A204.1 (cell line): ENCODE results near the gene FAF2.
"Not testable (repeated sequence)": the region's sequence is repeated elsewhere in the genome, so short reads cannot be mapped to it uniquely, and the experiment has no call there.

Experiments
- FAIRE-seq: peaks from 2 replicates; lab custom pipeline; 2012; peaks lifted over from hg19 to GRCh38; lab: Jason Lieb, UNC

The FAF2 gene

DNA sequence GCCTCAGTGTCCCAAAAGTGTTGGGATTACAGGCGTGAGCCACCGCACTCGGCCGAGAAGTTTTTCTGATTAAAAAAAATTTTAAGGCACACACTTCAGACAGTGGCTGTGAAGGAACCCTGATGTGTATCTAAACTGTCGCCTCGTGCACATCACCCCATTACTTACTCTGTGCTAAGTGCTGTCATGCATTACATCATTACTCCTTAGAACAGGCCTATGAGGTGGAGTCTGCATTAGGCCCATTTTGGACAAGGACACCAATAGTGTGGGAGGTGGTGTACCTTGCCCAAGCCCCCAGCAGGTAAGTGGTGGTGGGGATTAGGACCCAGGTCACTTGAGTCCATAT is 97.2 kb downstream of the FAF2 start:
- FAIRE-seq: no peak

- no peak for FAIRE-seq
Measured at GRCh38 chr5:176545737-176546509, 97.7 kb downstream of the FAF2 start.

- FAIRE-seq: no peak
Measured at GRCh38 chr5:176547802-176548201, 99.6 kb downstream of the FAF2 start.

DNA sequence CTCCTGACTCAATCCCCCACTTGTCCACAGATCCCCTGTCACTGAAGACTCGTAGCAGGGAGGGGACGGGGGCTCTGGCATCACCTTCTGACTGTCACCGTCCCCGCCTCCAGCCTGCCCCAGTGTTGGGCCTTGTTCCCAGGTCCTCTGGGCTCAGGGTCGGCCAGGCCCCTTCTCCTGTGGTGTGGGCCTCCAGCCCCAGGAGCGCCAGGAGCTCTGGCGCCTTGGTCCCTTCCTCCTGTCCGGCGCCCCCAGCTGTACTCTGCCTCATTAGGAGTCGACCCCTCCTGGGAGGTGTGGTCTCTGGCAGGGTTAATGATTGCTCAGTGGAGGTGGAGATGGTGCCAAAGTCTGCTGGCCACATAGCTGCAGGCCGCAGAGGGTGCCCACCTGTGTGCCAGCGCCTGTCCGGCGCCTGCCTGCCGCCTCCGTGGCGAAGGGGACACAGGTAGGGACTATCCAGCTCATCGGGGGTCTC is 100.8 kb downstream of the FAF2 start, which contains the start of gene CDHR2:
CDHR2 (plus strand) TSS at position 376 of the 478 bp plus-strand sequence. CDS start 16,011 bp downstream, outside the sequence.
- FAIRE-seq: no peak

GRCh38 chr5:176549871-176550270 is 101.7 kb downstream of the FAF2 start:
- no peak for FAIRE-seq

GRCh38 chr5:176550275-176550831 is 102.2 kb downstream of the FAF2 start:
- no peak for FAIRE-seq

GRCh38 chr5:176550937-176551336 is 102.8 kb downstream of the FAF2 start:
- FAIRE-seq: not testable (repeated sequence)

- no peak for FAIRE-seq
Measured at GRCh38 chr5:176552332-176552869, 104.2 kb downstream of the FAF2 start.

GRCh38 chr5:176553260-176554085 is 105.3 kb downstream of the FAF2 start:
- no peak for FAIRE-seq

- FAIRE-seq: no peak
Measured at GRCh38 chr5:176557846-176558245, 109.7 kb downstream of the FAF2 start.
